VCaP (cell line): ENCODE data around the gene ITPR1.

ENCODE experiments used
- H3K27ac ChIP-seq: fragments of 450-650 bp; 2 replicates; pipeline ENCODE4 v1.5.1; 2017
- CTCF ChIP-seq: fragments of 450-650 bp; conservative IDR thresholded peaks from 2 replicates; pipeline ENCODE4 v1.5.1; 2017; ENCODE audit warnings: mild to moderate bottlenecking, moderate library complexity

Gene ITPR1

GRCh38 chr3:4689021-4689420, 195.9 kb downstream of the ITPR1 start:
- TF ChIP-seq CTCF, result no peak
- H3K27ac ChIP-seq, result peak overlapping the region; percentile 86

GRCh38 chr3:4690277-4690676, 197.1 kb downstream of the ITPR1 start:
- no peak for TF ChIP-seq CTCF
- peak overlapping the region; percentile 86; the same call in 1 of the 2 replicates for H3K27ac ChIP-seq

- peak overlapping the region; percentile 55; the same call in 1 of the 2 replicates for H3K27ac ChIP-seq
- no peak for TF ChIP-seq CTCF
Measured at GRCh38 chr3:4693620-4694019, 200.5 kb downstream of the ITPR1 start.

GRCh38 chr3:4695846-4696245, 202.7 kb downstream of the ITPR1 start:
- peak overlapping the region; percentile 71 for H3K27ac ChIP-seq
- TF ChIP-seq CTCF, result no peak

- TF ChIP-seq CTCF, result no peak
- H3K27ac ChIP-seq, result peak overlapping the region; percentile 71
Measured at GRCh38 chr3:4696266-4696665, 203.1 kb downstream of the ITPR1 start.

GRCh38 chr3:4698125-4698821, 205.1 kb downstream of the ITPR1 start:
- H3K27ac ChIP-seq, result peak overlapping the region; percentile 26
- no peak for TF ChIP-seq CTCF

- no peak overlapping the region for H3K27ac ChIP-seq
- TF ChIP-seq CTCF, result no peak
Measured at GRCh38 chr3:4703054-4703480, 209.9 kb downstream of the ITPR1 start.
